ENCODE results near the gene SH3PXD2A. TPM values are rescaled to one million over a fixed set of nuclear protein-coding genes. Genes with fewer than 3 reads are reported as not detected.

The SH3PXD2A gene
- total RNA-seq, 1 experiment from 2014 or later = 3.1 TPM

- in situ Hi-C loops (cut with HindIII; ENCODE audit: low pct_unique_long_range_greater_than_20kb, low sequenced_read_pairs) = no loop called here
- no peak for DNase-seq (ENCODE audit: low read depth)
Observed at GRCh38 chr10:103727546-103727963, 127.8 kb downstream of the SH3PXD2A start.

GRCh38 chr10:103726637-103727036, 128.7 kb downstream of the SH3PXD2A start:
- in situ Hi-C loops (cut with HindIII; ENCODE audit: low pct_unique_long_range_greater_than_20kb, low sequenced_read_pairs) = no loop called here
- no peak for DNase-seq (ENCODE audit: low read depth)

DNA sequence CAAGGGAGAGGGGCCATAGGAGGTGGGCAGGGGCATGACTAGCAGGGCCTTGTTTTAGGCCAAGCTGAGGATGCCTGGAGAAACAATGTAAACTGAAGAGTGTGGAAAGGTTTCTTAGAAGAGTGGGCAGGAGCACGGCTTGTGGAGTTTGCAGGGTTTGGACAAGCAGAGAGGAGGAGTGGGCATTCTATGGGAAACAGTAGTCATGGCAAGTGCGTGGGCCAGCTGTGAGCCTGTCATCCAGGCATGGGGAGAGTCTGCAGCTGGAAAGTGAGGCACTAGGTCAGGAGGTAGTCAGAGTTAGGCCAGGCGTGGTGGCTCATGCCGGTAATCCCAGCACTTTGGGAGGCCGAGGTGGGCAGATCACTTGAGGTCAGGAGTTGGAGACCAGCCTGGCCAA, 130.1 kb downstream of the SH3PXD2A start:
- no peak for DNase-seq (ENCODE audit: low read depth)

GRCh38 chr10:103724771-103725170, 130.6 kb downstream of the SH3PXD2A start:
- in situ Hi-C loops (cut with HindIII; ENCODE audit: low pct_unique_long_range_greater_than_20kb, low sequenced_read_pairs) = no loop called here
- peak; percentile 25 for DNase-seq (ENCODE audit: low read depth)

More for the DNA sequence above, 130.1 kb downstream of the SH3PXD2A start:
- in situ Hi-C loops (cut with HindIII; ENCODE audit: low pct_unique_long_range_greater_than_20kb, low sequenced_read_pairs) = no loop called here

DNA sequence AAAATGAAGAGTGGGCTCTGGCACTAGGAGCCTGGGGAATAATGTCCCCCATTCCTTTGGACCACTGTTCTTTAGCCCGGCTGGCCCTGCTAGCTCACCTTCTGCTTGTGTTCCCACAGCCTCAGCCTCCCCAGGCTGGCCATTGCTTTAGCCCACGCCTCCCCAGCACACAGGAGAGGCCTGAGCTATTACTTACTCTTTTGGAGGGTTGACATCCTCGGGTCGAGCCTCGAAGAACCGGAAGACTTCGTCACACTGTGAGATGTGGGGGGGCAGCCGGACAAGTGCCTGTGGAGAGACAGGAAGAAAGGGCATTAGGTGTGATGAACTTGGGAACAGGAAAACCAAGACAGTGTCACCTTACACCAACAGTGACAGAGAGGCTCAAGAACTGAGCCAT, 131.3 kb downstream of the SH3PXD2A start:
- in situ Hi-C loops (cut with HindIII; ENCODE audit: low pct_unique_long_range_greater_than_20kb, low sequenced_read_pairs) = no loop called here
- DNase-seq (ENCODE audit: low read depth) = no peak

DNA sequence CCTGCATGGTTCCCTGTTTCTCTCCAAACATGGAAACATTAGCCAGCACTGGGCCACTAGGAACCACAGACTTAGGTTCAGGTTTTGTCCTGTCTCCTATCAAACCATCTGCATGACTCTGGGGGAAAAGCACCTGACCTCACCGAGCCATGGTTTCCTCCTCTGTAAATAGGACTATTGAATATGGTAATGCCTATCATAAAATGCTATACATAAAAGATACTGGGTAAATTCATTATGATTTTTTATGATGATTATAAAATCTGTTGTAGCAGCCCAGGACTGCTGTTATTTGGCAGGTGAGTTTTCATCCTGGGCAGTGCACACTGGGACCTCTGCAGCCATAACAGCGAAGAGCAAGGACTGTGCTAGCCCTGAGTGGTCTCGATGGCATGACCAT, 131.8 kb downstream of the SH3PXD2A start:
- in situ Hi-C loops (cut with HindIII; ENCODE audit: low pct_unique_long_range_greater_than_20kb, low sequenced_read_pairs) = no loop called here
- DNase-seq (ENCODE audit: low read depth) = no peak

- in situ Hi-C loops (cut with HindIII; ENCODE audit: low pct_unique_long_range_greater_than_20kb, low sequenced_read_pairs) = no loop called here
- no peak for DNase-seq (ENCODE audit: low read depth)
Observed at GRCh38 chr10:103722632-103723031, 132.7 kb downstream of the SH3PXD2A start.

DNA sequence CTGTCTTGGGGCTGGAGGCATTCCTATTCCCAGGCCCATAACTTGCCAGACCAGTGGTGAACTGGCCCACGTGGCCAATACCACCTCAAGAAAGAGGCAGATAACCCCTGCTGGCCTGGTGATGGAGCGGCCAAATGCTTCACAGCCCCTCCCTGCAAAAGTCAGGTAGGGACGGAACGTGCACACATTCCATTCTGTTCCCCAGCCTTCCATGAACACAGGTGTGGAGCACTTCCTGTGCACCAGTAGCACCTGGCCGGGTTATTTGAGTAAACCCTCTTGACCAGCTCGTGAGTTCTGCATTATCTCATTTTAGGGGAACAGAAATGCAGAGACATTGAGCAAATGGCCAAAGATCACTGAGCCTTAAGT, 134.4 kb downstream of the SH3PXD2A start:
- in situ Hi-C loops (cut with HindIII; ENCODE audit: low pct_unique_long_range_greater_than_20kb, low sequenced_read_pairs) = no loop called here
- DNase-seq (ENCODE audit: low read depth) = no peak

GRCh38 chr10:103720328-103720963, 134.9 kb downstream of the SH3PXD2A start:
- DNase-seq (ENCODE audit: low read depth) = no peak
- in situ Hi-C loops (cut with HindIII; ENCODE audit: low pct_unique_long_range_greater_than_20kb, low sequenced_read_pairs) = no loop called here

- no peak for DNase-seq (ENCODE audit: low read depth)
- in situ Hi-C loops (cut with HindIII; ENCODE audit: low pct_unique_long_range_greater_than_20kb, low sequenced_read_pairs) = no loop called here
Observed at GRCh38 chr10:103719036-103719435, 136.3 kb downstream of the SH3PXD2A start.

DNA sequence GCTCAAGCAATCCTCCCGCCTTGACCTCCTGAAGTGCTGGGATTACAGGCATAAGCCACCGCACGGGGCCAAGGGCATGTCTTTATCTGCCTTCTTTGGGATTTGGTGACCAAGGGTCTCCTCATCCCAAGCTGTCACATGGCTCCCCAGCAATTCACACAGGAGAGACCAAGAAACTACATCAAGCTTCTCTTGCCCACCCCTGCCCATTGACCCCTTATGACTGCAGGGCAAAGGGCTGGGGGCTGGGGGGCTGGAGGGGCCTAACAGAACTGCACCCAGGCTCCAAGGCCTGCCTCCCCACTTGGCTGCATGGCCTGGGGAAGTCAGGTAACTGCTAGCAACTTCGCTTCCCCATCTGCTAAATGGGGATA, 137.1 kb downstream of the SH3PXD2A start:
- in situ Hi-C loops (cut with HindIII; ENCODE audit: low pct_unique_long_range_greater_than_20kb, low sequenced_read_pairs) = no loop called here
- DNase-seq (ENCODE audit: low read depth) = no peak

DNA sequence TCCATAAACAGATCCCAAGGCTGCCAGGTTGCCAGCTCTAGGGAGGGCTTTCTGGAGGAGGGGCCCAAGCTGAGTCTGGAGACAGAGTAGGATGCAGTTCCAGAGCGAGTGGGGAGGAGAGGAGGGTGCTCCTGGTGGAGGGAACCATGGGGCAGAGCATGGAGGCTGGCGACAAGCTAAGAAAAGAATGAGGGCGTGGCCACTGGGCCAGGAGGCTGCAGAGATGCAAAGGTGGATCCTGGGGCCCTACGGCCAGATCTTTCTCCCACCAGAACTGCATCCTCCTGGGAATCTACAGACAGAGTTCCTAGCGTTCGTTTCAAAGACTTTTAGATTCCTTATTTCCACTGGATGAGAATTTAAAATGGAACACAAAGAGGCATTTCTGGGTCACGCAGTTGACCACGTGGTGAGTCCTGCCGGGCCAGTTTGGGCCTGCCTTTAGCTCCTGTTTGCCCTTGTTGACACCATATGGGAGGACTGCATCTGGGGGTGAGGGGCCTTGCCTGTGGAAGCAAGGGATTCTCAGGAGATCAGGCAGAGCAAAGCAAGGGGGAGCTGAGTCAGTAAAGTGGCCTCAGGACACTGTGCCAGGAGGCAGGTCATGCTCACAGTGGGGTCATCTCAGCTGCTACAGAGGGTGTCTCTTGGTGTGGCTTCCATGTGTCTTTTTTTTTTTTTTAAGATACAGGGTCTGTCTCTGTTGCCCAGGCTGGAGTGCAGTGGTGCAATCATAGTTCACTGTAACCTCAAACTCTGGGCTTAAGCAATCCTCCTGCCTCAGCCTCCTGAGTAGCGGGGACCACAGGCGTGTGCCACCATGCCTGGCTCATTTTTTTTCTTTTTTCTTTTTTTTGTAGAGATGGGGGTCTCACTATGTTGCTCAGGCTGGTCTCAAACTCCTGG, 137.8 kb downstream of the SH3PXD2A start:
- no peak for DNase-seq (ENCODE audit: low read depth)
- in situ Hi-C loops (cut with HindIII; ENCODE audit: low pct_unique_long_range_greater_than_20kb, low sequenced_read_pairs) = no loop called here

GRCh38 chr10:103716206-103717160, 138.9 kb downstream of the SH3PXD2A start:
- in situ Hi-C loops (cut with HindIII; ENCODE audit: low pct_unique_long_range_greater_than_20kb, low sequenced_read_pairs) = no loop called here
- no peak for DNase-seq (ENCODE audit: low read depth)

GRCh38 chr10:103715430-103715829, 139.9 kb downstream of the SH3PXD2A start:
- in situ Hi-C loops (cut with HindIII; ENCODE audit: low pct_unique_long_range_greater_than_20kb, low sequenced_read_pairs) = no loop called here

DNA sequence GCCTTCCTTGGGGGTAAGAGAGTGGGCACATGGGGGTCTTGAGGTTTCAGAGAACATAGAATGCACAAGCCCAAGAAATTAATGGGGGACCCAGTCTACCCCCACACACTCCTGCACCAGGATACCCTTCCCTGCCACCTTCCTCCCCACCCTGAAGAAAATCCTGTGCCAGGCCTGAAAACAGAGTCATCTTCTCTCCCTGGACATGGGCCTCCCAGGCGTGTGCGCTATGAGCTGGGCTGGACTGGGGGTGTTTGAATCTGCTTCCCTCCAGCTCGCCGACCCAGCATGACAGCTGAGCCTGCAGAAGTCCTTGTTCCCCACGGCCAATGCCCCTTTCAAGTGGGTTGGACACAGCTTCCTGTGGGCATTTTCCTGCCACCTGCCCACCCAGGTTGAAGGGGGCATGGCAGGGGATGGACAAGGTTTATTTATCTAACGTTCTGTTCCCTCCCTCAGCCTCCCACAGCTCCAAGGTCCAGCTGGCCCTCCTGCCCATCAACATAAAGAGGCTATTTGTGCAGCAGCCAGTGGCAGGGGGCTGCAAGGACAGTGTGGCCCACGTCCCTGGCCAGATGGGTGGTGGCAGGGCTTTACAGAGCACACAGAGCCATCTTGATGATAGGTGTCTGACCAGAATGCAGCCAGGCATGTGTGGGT, 141.0 kb downstream of the SH3PXD2A start:
- DNase-seq (ENCODE audit: low read depth) = no peak
- in situ Hi-C loops (cut with HindIII; ENCODE audit: low pct_unique_long_range_greater_than_20kb, low sequenced_read_pairs) = no loop called here

More at GRCh38 chr10:103715430-103715829, 139.9 kb downstream of the SH3PXD2A start:
- DNase-seq (ENCODE audit: low read depth) = no peak

DNA sequence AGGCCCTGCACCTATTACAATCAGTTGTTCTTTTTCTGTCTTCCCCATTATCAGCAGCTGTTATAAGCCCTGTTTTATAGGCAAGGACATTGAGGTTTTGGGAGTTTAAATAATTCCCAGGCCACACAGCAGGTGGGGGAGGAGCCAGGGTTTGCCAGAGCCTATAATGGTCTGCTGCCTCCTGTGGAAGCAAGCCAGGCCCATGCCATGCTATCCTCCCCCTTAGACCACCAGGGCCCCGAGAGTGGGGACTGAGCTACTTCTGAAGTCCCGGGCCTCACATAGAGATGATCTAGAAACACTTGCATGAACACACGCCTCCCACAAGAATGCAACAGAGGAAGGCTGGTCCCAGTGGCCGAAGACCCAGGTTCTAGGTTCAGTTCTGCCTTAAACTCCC, 141.7 kb downstream of the SH3PXD2A start:
- in situ Hi-C loops (cut with HindIII; ENCODE audit: low pct_unique_long_range_greater_than_20kb, low sequenced_read_pairs) = no loop called here
- no peak for DNase-seq (ENCODE audit: low read depth)

DNA sequence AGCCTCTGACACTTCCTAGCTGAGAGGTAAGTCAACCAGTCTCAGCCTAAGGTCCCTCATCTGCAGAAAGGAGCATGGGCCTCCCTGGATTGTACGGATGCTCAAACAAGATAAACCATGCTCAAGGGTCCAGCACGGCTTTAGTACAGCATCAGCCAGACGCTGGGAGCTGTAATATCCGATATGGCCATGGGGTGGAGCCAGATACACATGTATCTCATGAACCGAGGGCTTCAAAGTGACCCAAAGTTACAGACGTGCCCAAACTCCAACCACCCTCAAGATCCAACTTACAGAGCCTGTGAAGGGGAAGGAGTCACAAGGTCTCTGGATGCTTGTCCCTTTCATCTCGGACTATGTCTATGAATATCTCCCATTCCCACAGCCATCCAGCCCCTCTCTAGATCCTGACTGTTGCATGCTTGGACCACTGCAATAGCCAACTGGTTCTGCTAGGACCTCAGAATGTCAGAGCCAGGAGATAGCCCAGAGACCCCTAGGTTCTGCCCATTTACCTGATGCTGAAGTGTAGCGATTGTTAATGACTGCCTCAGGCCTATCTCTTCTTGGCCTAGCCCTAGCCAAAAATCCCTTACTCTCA, 142.4 kb downstream of the SH3PXD2A start:
- DNase-seq (ENCODE audit: low read depth) = peak; percentile 45
- in situ Hi-C loops (cut with HindIII; ENCODE audit: low pct_unique_long_range_greater_than_20kb, low sequenced_read_pairs) = no loop called here

- in situ Hi-C loops (cut with HindIII; ENCODE audit: low pct_unique_long_range_greater_than_20kb, low sequenced_read_pairs) = no loop called here
- DNase-seq (ENCODE audit: low read depth) = no peak
Observed at GRCh38 chr10:103712146-103712545, 143.2 kb downstream of the SH3PXD2A start.

All from Caki2 (cell line).